Stimulated activated CD4-positive, alpha-beta T cell treated with anti-CD3 and anti-CD28 coated beads, TNF-alpha, amount 100 ng/mL, for 48 hours (primary cell): Measurements from ENCODE around the gene KCNH3.
"Not testable (repeated sequence)": the region's sequence is repeated elsewhere in the genome, so short reads cannot be mapped to it uniquely, and the experiment has no call there.

Source experiments
- DNase-seq, 3 donors: peaks; one replicate each; pipeline ENCODE4 v3.0.0-alpha.2; 2020; ENCODE audit warnings: low read depth in 3 of 3

Gene KCNH3

DNA sequence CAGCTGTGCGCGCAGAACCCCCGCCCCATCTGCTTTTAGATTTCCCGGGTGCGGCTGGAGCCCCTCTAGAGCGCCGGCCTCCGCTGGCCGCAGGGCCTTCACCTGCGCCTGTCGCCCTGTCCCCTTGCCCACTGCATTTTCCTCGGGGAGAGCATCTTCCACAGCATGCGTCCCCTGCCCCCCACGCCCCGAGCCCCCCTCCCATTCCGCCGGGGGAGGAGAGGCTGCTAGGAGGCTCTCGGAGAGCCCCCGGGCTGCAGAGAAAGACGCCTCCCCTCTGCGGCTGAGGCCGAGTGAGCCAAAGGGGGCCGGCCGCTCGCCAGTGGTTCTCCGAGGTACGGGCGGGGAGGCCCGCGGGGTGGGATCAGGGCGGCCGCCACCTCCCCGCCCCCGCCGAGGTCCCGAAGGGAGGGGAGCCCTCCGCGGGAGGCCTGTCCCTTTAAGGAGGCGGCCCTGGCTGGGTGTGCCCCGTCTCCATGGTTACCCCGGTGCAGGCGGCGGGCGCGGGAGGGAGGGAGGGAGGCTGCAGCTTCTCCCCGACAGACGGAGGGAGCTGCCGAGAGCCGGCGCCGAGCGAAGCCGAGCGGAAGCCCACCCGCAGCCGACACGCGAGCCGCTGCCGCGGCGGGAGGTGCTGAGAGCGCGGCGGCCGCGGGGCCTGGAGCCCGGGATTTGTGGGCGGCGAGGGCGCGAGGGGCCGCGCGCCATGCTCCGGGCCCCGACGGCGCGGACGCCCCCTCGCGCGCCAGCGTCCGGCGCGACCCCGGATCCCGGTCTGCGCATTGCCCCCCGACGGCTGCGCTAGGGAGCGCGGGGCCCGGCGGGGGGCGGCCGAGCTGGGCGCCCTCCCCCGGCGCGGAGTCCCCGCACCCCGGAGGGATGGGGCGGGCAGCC, at the start of gene KCNH3:
KCNH3 (plus strand) TSS at position 521 of the 894 bp plus-strand sequence. CDS start 387 bp downstream, outside the sequence.
- DNase-seq = peak; percentile 60 to 80 (median 64)

DNA sequence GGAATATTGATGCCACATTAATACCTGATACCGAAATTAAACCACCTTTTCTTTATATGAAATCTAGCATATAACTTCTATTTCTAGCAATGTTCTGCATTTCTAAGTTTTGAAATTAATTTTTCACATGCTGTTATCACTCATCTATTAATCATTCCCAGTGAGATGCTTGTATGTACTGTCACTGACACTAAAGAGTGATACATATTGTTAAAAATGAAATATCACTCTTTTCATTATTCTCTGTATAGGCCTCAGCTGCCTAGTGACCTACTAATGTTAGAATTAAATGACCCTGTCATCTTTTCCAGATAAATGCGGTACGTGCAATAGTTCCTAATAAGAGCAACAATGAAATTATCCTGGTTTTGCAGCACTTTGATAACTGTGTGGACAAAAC, 49.7 kb upstream of the KCNH3 start:
- DNase-seq = no peak

- DNase-seq = no peak
These were observed 49.1 kb upstream of the KCNH3 start for GRCh38 chr12:49489720-49490119.

GRCh38 chr12:49491823-49492222, 47.0 kb upstream of the KCNH3 start:
- no peak for DNase-seq

GRCh38 chr12:49493900-49494299, 44.9 kb upstream of the KCNH3 start:
- no peak for DNase-seq

GRCh38 chr12:49496417-49497360, 42.1 kb upstream of the KCNH3 start:
- DNase-seq = no peak

- DNase-seq = no peak
These were observed 36.9 kb upstream of the KCNH3 start for GRCh38 chr12:49501895-49502294.

DNA sequence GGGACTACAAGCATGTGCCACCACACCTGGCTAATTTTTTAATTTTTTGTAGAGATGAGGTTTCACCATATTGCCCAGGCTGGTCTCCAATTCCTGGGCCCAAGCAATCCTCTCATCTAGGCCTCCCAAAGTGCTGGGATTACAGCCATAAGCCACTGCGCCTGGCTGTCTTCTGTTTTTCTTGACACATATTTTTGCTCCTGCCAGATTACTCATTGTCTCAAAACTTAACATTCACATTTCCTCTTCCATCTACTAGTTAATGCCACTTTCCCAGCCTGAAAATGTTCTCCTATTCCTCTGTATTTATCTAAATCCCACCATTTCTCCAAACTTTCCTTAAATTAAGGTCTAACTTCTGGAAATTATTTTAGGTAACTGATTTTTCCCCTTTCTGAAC, 36.2 kb upstream of the KCNH3 start:
- DNase-seq = no peak

DNA sequence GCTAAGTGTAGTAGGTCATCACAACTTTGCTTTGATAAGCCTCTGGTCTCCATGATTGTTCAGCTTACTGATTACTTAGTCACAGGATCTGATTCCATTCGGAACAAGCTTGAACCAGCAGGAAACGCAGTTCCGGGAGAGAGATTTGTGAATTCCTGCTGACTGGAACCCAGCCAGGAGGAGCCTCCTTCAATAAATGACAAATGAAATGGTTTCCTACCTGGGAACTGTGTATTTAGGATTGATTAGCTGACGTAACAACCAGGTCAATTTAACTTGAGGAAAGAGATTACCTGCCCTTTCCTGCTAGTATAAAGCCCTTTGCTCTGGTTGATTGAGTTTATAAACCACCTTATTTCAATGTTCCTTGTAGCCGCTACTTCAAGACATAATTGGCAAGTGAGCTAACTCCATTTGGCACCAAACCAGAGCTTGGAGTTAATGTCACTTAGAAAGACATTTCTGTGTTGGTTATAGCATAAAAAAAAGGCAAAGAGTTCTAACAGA, 35.1 kb upstream of the KCNH3 start:
- no peak for DNase-seq

DNA sequence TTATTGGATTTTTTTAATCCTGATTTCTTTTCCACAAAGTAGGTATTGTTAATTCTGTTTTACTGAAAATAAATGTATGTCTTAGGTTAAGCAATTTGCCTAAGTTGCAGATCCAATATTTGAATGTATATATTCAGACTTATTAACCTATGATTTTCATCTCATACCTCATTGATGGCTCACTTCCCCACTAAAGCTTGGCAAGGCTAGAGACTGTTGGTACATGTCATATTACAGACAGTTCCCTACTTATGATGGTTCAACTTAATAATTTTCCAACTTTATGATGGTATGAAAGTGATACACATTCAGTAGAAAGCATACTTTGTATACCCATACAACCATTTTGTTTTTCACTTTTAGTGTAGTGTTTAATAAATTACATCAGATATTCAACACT, 33.2 kb upstream of the KCNH3 start:
- DNase-seq = no peak

- no peak for DNase-seq
These were observed 31.7 kb upstream of the KCNH3 start for GRCh38 chr12:49507139-49507538.

- DNase-seq = not testable (repeated sequence)
These were observed 29.1 kb upstream of the KCNH3 start for GRCh38 chr12:49509681-49510080.

DNA sequence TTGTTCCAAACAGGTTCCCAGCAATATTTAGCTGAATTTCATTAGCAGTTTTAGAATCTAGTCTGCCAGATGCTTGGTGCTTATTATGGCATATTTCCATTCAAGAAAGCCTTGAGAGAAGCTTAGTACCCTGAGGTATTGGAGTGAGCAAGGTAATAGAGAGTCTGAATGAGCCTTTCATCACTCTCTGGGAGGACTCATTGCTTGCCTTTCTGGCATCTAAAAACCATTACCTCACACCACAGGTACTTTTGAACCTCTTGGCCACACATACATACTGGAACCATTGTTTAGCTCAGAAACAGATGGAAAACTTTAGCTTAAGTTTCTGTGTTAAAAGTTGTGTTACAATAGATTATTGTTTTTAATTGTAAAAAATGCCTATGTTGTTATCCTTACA, 27.4 kb upstream of the KCNH3 start:
- no peak for DNase-seq

DNA sequence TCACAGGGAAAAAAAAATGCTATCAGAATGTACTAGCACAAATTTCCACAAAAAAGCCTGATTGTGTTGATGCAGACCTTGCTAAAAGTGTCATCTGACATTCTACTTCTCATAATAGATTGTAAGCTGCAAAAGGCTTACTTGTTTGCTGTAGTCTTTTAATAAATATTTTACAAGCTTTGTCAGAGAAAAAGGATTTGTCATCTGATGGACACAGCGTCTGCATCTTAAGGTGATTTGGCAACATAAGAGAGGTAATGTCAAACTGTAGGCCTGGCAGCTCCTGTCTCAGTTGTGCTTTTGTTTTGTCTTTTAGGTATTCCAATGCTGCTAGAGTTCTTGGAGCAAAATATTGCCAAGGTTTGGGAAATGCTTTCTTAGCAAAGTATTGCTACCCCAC, 26.3 kb upstream of the KCNH3 start:
- no peak for DNase-seq

DNA sequence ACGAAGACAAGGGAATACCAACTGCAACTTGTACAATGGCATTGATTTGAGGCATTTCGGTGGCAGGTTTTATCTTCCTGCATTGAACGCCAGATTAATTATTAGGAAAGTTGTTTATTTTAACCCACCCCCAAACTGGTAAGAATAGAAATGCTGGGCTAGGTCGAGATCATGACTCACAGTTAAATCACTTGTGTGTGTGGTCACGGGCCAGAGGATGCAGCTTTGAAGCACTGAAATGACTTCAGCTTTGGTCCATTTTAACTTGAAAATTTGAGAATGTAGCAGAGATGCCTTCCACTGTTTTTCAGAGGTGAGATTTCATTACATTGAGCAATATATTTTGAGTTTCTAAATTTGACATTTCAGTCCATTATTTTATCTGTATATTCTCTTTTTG, 23.6 kb upstream of the KCNH3 start:
- no peak for DNase-seq

- no peak for DNase-seq
These were observed 19.8 kb upstream of the KCNH3 start for GRCh38 chr12:49518914-49519573.

- no peak for DNase-seq
These were observed 19.3 kb upstream of the KCNH3 start for GRCh38 chr12:49519574-49519936.

GRCh38 chr12:49521389-49521788, 17.4 kb upstream of the KCNH3 start:
- no peak for DNase-seq

GRCh38 chr12:49524660-49525324, 14.0 kb upstream of the KCNH3 start:
- no peak for DNase-seq

- no peak for DNase-seq
These were observed 12.9 kb upstream of the KCNH3 start for GRCh38 chr12:49525942-49526341.

- no peak for DNase-seq
These were observed 11.3 kb upstream of the KCNH3 start for GRCh38 chr12:49527361-49528130.
